ENCODE measurements around the gene MTARC2.

GRCh38 chr1:220806408-220806807, 58.3 kb downstream of the MTARC2 start:
- TF ChIP-seq CTCF (optimal IDR thresholded peaks at IDR 0.05 in 1 of 3, IDR thresholded peaks at IDR 0.05 in 1 of 3, conservative IDR thresholded peaks at IDR 0.05 in 1 of 3; ENCODE audit: extremely low read depth in 1 of 3, insufficient read depth in 2 of 3, low read length in 3 of 3), result no peak
- TF ChIP-seq EZH2 (IDR thresholded peaks at IDR 0.05; ENCODE audit: low read length), result no peak

All from keratinocyte (primary cell).